Stimulated activated CD8-positive, alpha-beta memory T cell treated with anti-CD3 and anti-CD28 coated beads, Interleukin-2, amount 100 ng/mL, for 1 hour (primary cell): ENCODE results near the gene PLEKHA7.
"Not testable (repeated sequence)": the region's sequence is repeated elsewhere in the genome, so short reads cannot be mapped to it uniquely, and the experiment has no call there.

Source experiments
- DNase-seq, 2 donors: peaks; one replicate each; pipeline ENCODE4 v3.0.0-alpha.2; 2020; ENCODE audit warnings: low read depth in 2 of 2

PLEKHA7 gene

DNA sequence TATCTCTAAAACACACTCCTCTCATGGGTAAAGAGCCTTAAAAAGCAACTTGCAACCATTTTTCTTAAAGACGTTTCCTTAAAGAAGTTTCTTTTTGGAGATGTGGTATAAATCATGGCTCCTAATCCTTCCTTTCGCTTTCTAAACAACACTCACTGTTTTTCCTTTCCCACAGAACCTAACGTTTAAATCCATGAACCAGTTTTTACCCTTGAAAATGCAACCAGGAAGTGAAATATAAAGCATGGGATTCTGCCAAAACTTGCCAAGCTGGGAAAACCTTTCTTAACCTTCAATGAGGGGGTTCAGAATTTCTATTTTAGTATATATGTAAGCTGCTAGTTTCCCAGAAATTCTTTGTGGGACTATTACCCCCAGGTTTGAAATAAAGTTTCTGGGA is 8.6 kb downstream of the PLEKHA7 start:
- no peak for DNase-seq

DNA sequence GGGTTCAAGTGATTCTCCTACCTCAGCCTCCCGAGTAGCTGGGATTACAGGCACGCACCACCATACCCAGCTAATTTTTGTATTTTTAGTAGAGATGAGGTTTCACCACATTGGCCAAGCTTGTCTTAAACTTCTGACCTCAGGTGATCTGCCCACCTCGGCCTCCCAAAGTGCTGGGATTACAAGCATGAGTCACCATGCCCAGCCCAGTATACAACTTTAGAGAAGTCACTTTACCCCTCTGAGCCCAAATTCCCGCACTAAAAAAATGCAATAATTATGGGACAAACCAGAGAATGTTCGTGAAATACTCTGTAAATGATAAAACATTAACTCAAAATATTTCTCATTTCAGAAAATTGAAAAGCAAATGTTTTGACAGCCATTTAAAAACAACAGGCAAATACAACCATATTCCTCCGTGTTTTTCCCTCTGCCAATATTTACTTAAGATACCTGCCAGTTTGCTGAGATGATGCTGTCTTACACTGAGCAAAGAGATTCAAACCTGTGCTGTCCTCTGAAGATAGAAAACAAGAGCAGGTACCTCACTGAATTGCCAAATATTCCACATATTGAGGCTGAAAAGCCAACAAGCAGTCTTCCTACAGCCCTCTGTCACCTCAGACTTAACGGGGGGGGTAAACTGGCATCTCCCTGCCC is 9.6 kb downstream of the PLEKHA7 start:
- DNase-seq, result no peak

DNA sequence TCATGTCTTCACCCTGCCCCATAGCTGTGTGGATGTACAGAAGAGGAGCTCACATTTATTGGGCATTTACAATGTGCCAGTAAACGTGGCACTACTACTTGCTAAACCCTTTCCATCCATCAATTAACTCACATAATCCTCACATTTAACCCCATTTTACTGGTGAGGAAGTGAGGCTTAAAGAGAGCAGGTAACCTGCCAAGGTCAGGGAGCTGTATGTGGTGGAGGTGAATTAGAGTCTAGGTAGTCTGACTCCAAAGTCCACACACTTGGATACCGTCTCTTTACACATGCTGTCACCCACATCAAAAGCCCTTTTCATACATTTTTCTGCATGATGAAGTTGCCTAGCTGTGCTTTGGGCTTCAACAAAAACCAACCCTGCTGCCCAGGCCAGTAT is 10.8 kb downstream of the PLEKHA7 start:
- DNase-seq, result no peak

DNA sequence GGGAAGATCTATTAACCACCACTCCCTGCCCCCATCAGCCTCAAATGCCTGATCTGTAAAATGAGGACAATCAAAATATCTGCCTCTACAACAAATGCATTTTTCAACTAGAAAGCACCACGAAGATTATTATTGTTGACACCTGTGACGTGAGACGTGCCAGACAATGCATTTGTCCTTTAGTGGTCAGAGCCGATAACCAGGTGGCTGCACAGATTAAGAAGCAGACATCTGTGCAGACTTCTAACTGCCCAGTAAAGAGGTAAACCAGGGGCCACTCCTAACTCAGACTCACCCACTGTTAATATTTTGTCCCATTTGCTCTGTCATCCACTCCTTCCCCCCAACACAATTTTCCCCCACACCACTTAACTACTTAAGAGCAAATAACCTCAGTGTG is 11.7 kb downstream of the PLEKHA7 start:
- no peak for DNase-seq

DNA sequence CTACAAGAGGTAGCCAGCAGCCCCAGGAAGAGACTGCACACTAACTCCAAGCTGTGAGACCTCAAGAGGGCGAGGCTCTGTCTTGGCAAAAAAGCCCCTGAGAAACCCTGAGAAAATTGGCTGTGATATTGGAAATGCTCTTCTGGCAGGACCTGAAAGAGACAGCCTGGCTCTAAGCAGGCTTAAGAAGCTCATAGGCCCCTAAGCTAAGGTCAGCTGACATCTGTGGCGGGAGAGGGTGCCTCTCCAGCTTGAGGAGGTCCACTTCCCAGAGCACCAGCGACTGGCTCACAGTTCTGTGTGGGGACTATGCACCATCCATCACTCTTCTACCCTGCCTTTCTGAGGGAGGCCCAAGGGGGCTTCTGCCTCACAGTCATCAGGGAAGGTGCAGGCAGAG is 12.4 kb downstream of the PLEKHA7 start:
- no peak for DNase-seq

DNA sequence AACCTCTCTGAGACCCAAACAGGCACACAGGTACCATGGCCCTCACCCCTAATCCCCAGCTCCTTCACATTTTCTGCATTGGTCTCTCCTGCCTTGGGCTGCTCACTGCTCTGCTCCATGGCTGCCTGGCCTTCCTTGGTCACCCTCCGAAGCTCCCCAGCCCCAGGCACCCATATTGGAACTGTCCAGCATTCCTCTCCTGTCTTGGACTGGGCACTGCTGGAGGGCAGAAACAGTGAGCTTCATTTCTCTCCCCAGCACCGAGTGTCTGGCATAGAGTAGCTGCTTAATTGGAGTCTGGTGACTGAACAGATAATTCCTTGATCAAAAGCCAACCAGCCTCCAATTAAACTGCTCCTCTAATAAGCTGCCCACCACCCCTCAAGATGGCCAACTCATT is 13.2 kb downstream of the PLEKHA7 start:
- DNase-seq, result no peak

DNA sequence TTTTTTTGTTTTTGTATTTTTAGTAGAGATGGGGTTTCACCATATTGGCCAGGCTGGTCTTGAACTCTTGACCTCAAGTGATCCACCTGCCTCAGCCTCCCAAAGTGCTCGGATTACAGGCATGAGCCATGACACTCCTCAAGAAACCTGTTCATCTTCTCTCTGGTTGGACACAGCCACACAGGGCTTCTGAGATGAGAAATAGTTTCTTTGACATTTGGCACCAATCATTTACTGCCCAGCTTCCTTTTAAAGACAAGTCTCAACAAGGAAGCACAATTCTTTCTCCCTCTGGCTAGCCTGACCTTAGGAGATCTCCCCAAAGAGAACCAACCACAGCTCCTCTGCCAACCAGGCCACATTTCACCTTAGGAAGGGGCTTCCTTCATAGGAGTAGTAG is 14.0 kb downstream of the PLEKHA7 start:
- not testable (repeated sequence) for DNase-seq

DNA sequence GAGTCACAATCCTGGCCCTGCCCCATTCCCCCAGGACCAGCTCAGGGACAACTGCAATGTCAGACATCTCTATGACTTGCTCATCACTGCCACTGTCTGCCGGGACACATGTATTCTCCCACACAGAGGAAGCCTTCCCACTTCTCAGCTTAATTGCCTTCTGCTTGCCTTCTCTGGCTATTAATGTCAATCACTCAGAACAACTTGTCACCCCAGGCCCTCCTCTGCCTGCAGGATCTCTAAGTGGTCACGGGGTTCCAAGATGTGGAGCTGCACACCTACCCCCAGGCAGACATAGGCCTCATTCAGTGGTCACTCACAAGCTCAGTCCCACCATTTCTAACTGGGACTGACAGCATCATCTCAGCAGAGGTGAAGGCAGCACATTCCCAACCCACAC is 15.1 kb downstream of the PLEKHA7 start:
- DNase-seq, result no peak

DNA sequence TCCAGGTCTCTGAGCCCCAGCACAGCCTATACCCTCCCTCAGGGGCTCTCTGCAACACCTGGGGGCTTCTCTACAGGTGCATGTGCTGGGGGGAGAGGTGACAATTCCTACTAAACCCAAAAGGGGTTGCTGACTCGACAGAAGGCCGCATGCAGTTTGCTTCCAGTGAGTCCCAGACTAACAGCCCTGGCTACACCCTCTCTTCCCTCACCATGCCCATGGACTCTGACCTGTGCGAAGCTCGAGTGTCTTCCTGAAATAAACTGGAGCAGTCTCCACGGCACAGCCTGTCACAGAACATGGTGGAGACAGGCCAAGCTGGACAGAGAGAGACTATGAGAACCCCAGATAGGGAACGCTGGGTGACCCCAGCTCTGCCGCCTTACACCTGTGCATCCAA is 16.6 kb downstream of the PLEKHA7 start:
- DNase-seq, result no peak

DNA sequence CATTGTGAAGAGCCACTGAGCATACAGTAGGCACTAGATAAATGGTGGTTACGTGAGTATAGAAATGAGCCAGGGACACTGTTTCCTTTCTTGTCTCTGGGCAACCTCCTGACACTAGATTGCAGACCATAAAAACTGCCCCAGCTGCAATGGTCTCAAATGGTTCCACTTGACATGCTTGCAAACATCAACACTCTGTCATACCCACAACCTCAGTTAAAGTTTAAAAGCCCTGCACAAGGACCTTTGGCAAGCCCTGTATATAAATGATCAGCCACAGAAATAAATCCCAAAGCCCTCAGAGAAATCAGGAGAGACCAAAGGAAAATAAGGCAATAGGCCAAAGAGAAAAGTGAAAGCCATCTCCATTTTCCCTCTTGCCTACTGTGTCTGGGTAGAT is 20.7 kb downstream of the PLEKHA7 start:
- DNase-seq, result no peak

DNA sequence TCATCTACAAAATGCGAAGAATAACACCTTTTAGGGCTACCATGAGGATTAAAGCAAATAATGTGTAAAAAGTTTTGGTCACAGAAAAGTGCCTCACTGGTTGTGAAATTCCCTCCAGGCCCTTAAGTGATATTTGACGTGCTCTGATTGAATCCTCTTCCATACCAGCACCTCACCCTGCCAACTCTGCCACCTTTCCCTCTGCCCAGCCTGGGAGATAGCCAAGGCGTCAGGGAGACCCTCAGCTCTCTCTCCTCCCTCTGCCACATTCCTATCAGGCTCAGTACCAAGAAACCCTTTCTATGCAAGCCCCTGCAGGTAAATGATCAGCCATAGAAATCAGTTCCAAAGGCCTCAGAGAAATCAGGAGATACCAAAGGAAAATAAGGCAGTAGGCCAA is 21.4 kb downstream of the PLEKHA7 start:
- DNase-seq, result no peak

DNA sequence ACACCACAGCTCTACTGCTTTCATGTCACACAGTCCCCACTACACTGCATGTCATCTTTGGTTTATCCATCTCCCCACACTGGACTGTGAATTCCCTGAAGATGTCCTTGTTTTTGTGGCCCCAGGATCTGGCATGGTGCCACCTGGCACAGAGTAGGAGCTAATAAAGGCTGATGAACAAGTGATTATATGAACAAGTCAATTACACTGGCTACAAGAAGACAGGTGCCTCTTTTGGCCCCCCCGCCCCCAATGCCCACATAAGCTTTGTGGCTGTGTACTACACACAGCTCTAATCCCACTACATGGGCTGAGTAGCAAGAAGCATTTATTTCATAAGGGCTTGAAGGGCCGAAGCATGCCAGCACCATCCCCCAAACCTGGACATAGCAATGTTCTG is 24.7 kb downstream of the PLEKHA7 start:
- DNase-seq, result no peak

DNA sequence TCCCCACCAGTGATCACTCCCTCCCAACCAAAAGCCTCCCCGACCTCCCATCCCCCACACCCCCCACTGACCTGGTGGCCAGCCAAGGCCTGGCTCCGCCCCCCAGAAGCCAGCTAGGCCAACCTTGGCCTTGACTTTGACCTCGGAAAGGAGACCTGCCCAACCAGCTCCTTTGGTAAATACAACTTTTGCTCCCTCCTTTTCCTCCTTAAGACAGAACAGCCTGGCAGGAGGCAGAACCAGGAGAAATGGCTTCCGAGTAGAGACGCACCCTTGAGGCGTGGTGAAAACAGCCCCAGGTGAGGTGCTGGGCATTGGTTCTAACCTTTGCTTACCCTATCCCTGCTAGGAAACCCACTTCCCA is 27.0 kb downstream of the PLEKHA7 start:
- no peak for DNase-seq

DNA sequence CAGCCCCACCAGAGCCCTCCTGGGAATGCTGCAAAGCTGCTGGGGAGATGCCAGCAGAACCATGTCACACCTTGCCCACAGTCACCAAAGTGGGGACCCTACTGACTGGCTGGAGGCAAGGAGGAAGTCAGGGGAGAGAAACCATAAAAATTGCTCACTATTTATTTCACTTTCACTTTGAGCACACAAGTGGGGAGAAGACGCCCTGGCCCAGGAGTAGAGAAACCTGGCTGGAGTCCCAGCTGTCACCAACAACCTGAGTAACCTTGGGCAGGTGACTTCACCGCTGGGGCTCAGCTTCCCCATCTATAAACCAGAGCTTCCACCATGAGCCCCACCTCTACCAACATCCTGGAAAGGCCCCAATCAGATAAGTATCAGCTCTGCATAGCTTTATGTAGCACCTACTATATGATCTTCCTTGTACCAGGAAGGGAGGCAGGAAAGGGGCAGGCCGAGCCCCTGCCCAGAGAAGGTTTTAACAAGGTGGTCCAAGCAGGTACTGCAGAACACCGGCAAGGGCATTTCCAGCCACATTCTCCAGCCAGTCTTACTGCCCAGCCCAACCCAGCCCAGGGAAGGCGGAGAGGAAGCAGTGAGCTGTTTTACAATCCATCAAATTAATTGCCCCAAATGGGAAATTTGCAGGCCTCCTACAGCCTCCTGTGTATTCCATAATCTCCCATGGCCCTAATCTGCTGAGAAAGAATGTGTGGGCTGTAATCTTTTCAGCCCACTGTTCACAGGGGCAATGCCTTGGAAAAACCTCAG is 27.6 kb downstream of the PLEKHA7 start:
- peak; percentile 2 to 11 for DNase-seq

DNA sequence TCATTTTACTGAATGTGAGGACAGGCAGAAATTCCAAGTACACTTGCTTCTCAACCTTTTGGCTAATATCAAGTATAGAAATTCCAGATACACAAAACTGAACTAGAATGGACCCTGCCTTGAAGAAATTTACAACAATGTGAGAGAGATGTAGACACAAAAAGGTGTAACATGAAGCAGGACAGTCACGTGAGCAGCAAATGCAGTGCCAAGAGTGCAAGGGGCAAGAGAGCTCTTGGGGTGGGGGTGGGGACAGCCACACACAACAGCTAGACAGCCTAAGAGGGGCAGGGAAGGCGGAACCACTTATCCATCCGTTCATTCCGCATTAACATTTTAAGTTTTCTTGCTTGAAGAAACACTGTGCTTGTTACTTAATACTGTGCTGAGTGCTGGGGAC is 28.9 kb downstream of the PLEKHA7 start:
- DNase-seq, result no peak

DNA sequence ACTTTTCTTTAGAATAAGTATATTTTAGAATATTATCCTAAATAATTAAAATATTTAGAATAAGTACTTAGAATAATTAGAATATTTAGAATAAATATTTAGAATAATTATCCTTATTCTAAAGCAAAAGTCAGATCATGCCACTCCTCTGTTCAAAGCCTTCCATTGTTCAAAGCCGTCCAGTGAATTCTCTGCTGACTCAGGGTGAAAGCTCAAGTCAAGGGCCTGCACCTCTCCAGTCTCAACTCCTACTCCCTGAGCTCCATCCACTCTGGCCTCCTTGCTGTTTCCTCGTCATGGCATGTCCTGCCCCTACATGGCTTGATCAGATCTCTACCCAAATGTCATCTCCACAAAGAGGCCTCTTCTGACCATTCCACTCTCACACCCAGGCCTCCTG is 30.0 kb downstream of the PLEKHA7 start:
- DNase-seq, result no peak

DNA sequence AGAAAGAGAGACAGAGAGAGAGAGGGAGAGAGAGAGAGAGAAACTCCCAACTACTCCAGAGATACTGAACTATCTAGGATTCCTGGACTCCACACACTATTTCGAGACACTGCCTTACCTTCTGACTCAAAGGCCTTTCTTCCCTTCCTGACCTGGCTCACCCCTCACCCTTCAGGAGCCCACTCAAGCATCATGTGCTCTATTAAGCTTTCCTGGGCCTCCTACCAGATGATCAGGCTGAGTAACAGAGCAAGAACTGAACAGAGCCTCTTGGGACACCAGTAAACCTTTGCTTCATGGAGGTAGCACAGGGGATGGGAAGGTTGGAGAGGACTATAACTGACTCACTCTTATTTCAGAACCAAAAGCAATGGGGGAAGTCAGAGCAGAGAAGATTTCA is 31.4 kb downstream of the PLEKHA7 start:
- DNase-seq, result no peak

DNA sequence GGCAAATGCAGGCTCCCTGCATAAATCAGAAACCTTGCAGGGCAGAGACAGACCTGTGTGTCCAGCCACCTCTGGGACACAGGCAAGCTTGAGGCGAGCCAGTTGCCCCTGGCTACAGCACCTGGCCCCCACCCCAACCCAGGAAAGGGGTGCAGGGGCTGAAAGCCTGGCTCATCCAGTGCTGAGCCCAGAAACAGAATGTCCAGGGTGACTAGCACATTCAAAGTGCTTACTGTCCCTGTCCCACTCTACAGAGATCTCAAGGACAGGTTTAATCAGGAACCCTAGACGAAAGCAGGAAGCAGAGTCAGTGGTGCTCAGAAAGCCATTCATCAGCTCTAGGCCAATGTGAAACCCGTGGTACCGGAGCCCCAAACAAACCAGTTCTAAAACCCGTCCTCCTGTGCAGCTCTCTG is 31.9 kb downstream of the PLEKHA7 start:
- no peak for DNase-seq

DNA sequence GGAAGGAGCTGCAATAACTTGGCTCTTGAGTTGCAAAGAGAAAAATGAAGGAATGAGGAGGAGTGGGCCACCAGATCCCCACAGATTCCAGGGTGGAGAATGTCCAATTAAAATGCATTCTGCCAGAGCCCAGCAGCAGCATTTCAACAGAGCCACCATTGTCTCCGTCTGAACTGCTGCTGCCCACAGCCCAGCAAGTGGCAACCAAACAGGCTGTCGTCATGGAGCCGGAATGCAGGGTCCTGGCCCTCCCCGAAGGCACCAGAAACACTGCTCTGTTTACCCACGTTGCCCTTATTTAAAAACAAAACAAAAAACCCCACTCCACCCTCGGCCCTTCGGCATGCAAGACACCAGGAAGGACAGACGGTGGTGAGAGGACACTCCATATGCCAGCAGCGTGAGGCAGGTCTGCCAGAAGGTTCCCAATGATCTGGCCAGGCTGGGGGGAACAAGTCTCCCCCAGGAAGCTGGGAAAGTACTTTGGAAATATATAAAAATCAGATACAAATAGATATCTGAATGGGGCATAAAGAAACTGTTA is 32.5 kb downstream of the PLEKHA7 start:
- no peak for DNase-seq

DNA sequence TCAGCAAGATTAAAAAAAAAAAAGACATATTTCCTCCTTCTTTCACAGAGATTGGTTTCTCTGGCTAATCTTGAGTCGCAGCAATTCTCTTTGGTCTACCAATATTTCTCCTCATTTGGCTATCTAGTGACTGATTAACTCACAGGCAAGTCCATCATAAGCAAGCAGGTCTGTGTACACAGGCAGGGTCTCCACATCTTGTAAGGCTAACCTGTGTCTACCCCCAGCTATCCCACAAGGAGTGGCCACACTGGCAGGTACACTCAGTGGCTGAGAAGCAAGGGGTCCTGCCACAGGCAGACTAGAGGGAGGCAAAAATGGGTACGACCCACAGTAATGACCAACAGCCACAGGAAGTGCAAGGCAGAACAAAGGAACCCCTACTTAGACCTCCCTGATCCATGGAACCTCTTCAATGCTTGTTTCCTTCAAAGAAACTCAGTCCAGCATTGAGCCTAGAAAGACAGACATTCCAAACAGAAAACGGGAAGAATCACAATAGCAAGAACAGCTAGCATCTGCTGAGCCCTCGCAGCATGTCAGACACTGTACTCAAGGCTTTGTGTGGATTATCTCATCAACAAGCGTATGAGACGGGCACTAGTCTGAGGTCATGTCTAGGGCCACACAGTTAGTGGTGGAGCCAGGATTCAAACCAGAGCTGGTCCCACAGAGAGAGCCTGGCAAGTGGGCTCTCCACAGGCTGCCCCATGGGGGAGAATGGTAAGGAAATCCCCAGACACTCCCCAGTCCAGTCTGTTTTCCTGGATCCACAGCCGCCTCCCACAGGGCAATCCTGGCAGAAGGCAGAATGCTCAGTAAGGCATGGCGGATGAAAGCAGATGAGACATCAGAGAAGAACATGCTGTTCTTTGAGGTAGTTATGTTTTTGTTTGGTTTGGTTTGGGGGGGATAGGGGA is 34.3 kb downstream of the PLEKHA7 start:
- DNase-seq, result no peak

DNA sequence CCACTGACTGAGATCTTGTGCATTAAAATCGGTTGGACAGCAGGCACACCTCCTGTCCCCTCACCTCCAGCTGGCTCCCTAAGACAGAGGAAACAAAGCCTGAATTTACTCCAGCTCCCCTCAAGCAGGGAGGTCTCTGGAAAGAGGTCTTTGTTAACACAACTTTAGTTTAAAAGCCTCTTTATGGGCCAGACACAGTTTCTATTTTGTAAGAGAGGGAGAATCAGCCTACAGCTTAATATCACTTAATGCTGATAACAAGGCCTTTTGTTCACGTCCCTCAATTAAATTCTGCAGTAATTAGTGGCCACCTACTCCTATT is 36.3 kb downstream of the PLEKHA7 start:
- no peak for DNase-seq

DNA sequence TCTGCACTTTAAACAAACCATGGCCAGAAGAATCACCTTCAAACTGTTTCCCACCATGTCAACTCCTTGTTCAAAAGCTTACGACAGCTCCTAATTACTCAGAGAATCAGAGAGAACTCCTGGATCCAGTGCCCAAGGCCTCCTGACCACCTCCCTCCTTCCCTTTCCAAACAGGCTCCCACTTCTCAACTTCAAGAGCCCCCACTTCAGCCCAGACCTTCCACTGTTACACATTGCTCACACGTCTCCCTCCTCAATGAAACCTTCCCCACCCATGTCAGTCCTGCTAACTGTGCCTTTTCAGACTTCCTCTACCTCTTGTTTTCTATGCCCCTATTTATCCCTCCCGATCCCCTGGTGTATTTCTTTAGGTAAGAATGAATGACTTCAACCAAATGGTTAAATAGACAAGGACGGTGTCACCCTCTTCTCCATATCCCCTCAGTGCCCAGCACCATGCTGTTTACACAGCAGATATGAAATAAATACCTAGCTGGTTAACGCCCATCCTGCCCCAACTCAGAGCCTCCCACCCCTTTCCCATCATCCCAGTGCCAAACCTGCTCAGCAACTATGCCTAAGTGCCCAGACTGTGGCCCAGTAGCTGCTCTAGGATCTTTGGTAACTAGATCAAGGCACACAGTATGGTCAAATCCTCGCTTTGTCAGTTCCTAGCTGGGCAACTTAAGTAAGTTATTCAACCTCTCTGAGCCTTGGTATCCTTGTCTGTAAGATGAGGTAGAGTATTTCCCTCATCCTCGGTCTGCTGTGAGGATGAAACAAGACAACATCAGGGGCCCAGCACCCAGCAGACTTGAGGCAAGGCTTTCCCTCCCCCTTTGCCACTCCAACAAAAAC is 36.8 kb downstream of the PLEKHA7 start:
- no peak for DNase-seq
